H1 (cell line): ENCODE results near the gene RAD51D. TPM values are rescaled to one million over a fixed set of nuclear protein-coding genes. Genes with fewer than 3 reads are reported as not detected.

Experiments used
- CHD2 ChIP-seq: IDR thresholded peaks from 2 replicates; pipeline ENCODE4 v1.6.1; 2012; ENCODE audit warnings: low read length, improper control_type of control experiment
- MAFK ChIP-seq: IDR thresholded peaks from 2 replicates; pipeline ENCODE4 v1.6.1; 2012; ENCODE audit warnings: low read depth, mild to moderate bottlenecking, improper control_type of control experiment, low read length
- SAP30 ChIP-seq: fragments of 300-600 bp; sonication (generic); IDR thresholded peaks from 2 replicates; pipeline ENCODE4 v1.7.1; 2012; ENCODE audit warnings: low read length, moderate library complexity, mild to moderate bottlenecking, inconsistent platforms; ENCODE audit not compliant: insufficient read depth, insufficient replicate concordance
- SIN3A ChIP-seq, 2 experiments: IDR thresholded peaks in 1 of 2; conservative IDR thresholded peaks in 1 of 2; 2 replicates each; pipeline ENCODE4 v1.6.1; 2011 to 2012; ENCODE audit warnings: low read length in 2 of 2, improper control_type of control experiment in 1 of 2, low read depth in 1 of 2, mild to moderate bottlenecking in 1 of 2
- polyA plus RNA-seq, 7 experiments: library from polyadenylated mRNA; depleted of rRNA in 3 of 7; stranded (reverse) in 5 of 7; unstranded in 2 of 7; fragments of >200 nt in 5 of 7; fragments of 200-250 nt in 2 of 7; gene quantifications; 1 replicate in 5 of 7; 2 replicates in 1 of 7; 4 replicates in 1 of 7; pipeline versions ENCODE4 v1.2.1 to v1.2.3, GENCODE V29; 2011 to 2013; ENCODE audit warnings: missing spikeins in 2 of 7, mixed read lengths in 2 of 7
- total RNA-seq: library from RNA; stranded (reverse); fragmentation: NEBNext Ultra II Directional; extraction: Animal tissue kit (Norgen Biotek cat#: 25700); gene quantifications from 2 replicates; pipeline ENCODE4 v1.2.1, GENCODE V29; 2021

Gene RAD51D
- total and polyA plus RNA-seq, 2 of the 8 experiments (the other 6 are each of a cell fraction or from before 2014, with no cell fraction given): 10.2 to 12.9 TPM

DNA sequence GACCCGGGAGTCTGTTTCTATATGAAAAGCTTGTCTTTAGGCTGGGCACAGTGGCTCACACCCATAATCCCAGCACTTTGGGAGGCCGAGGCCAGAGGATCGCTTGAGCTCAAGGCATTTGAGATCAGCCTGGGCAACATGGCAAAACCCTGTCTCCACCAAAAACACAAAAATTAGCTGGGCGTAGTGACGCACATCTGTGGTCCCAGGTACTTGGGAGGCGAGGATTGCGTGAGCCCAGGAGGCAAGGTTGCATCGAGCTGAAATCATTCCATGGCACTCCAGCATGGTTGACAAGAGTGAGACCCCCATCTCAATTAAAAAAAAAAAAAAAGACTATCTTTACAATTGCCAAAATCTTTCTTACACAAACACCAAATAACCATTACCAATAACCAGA lies 33.5 kb downstream of the RAD51D start (continued):
- TF ChIP-seq SIN3A (conservative IDR thresholded peaks at IDR 0.05 in 1 of 2, IDR thresholded peaks at IDR 0.05 in 1 of 2; ENCODE audit: low read depth in 1 of 2, low read length in 2 of 2) (no peak), CHD2 (no peak), MAFK (no peak), SAP30 (no peak)
- TF ChIP-seq, all 59 proteins: peak for 0
